ENCODE measurements around the gene LPIN1. TPM values are rescaled to one million over a fixed set of nuclear protein-coding genes. Genes with fewer than 3 reads are reported as not detected.

Gene LPIN1
- total RNA-seq, 1 experiment from 2014 or later = 13.9 TPM

- TF ChIP-seq CTCF (IDR thresholded peaks at IDR 0.05) (no peak), ESRRA (CRISPR knock-in tag; IDR thresholded peaks at IDR 0.05; ENCODE audit: borderline replicate concordance) (no peak), IRF1 (CRISPR knock-in tag; IDR thresholded peaks at IDR 0.05) (no peak), GABPB1 (CRISPR knock-in tag; IDR thresholded peaks at IDR 0.05) (no peak), NR1H2 (CRISPR knock-in tag; IDR thresholded peaks at IDR 0.05) (no peak), ETV6 (CRISPR knock-in tag; IDR thresholded peaks at IDR 0.05) (no peak), ATF1 (CRISPR knock-in tag; IDR thresholded peaks at IDR 0.05) (no peak), ELF4 (CRISPR knock-in tag; IDR thresholded peaks at IDR 0.05; ENCODE audit: low read depth) (no peak)
Measured at GRCh38 chr2:11770531-11771188, 24.2 kb downstream of the LPIN1 start (continued).

- ATAC-seq (no peak), DNase-seq (ENCODE audit: low spot score) (no peak)
- TF ChIP-seq PREB (CRISPR knock-in tag; IDR thresholded peaks at IDR 0.05; ENCODE audit: borderline replicate concordance) (no peak), ZNF219 (CRISPR knock-in tag; IDR thresholded peaks at IDR 0.05; ENCODE audit: borderline replicate concordance) (no peak), E2F1 (CRISPR knock-in tag; IDR thresholded peaks at IDR 0.05) (no peak), TEAD1 (CRISPR knock-in tag; IDR thresholded peaks at IDR 0.05) (no peak), AR (CRISPR knock-in tag; IDR thresholded peaks at IDR 0.05) (no peak), ZNF263 (CRISPR knock-in tag; IDR thresholded peaks at IDR 0.05; ENCODE audit: low read depth) (no peak), SOX15 (CRISPR knock-in tag; IDR thresholded peaks at IDR 0.05) (no peak), RELA (CRISPR knock-in tag; IDR thresholded peaks at IDR 0.05; ENCODE audit: borderline replicate concordance) (no peak), MAX (CRISPR knock-in tag; IDR thresholded peaks at IDR 0.05) (no peak), ZNF512 (CRISPR knock-in tag; IDR thresholded peaks at IDR 0.05; ENCODE audit: borderline replicate concordance) (no peak)
- Mint-ChIP-seq H3K4me3 (no peak overlapping the region), H3K9me3 (peaks cover 6% of the 10 kb centered on the region; the same call in 1 of the 2 replicates), H3K4me1 (peaks cover 7% of the 10 kb centered on the region), H3K27me3 (ENCODE audit: low read depth) (no peaks in the 10 kb centered on the region), H3K36me3 (peaks cover 40% of the 10 kb centered on the region), H3K27ac (no peak overlapping the region)
- POLR2A ChIA-PET = no interaction called here
- CTCF ChIA-PET = interaction anchor here (1.3 to 1.4 kb wide), 2 partner anchors 26 to 34 kb away, joined by 4 to 6 read pairs; no protein-coding TSS in a partner anchor
Measured at GRCh38 chr2:11771971-11772615, 25.7 kb downstream of the LPIN1 start.
